VCaP (cell line): Measurements from ENCODE around the gene HOXA13.

ENCODE experiments used
- H3K27ac ChIP-seq: fragments of 450-650 bp; 2 replicates; pipeline ENCODE4 v1.5.1; 2017
- CTCF ChIP-seq: fragments of 450-650 bp; conservative IDR thresholded peaks from 2 replicates; pipeline ENCODE4 v1.5.1; 2017; ENCODE audit warnings: mild to moderate bottlenecking, moderate library complexity

Gene HOXA13

GRCh38 chr7:27224983-27225934 lies 25.4 kb upstream of the HOXA13 start:
- TF ChIP-seq CTCF: no peak
- no peak overlapping the region for H3K27ac ChIP-seq

GRCh38 chr7:27223941-27224575 lies 24.2 kb upstream of the HOXA13 start:
- no peak for TF ChIP-seq CTCF
- H3K27ac ChIP-seq: no peak overlapping the region

- TF ChIP-seq CTCF: no peak
- H3K27ac ChIP-seq: no peak overlapping the region
Measured at GRCh38 chr7:27221201-27221797, 21.4 kb upstream of the HOXA13 start.

GRCh38 chr7:27220440-27220955 lies 20.6 kb upstream of the HOXA13 start:
- H3K27ac ChIP-seq: no peak overlapping the region
- TF ChIP-seq CTCF: no peak

GRCh38 chr7:27219821-27220220 lies 19.9 kb upstream of the HOXA13 start:
- no peak overlapping the region for H3K27ac ChIP-seq
- no peak for TF ChIP-seq CTCF

GRCh38 chr7:27217951-27218350 lies 18.1 kb upstream of the HOXA13 start:
- no peak for TF ChIP-seq CTCF

DNA sequence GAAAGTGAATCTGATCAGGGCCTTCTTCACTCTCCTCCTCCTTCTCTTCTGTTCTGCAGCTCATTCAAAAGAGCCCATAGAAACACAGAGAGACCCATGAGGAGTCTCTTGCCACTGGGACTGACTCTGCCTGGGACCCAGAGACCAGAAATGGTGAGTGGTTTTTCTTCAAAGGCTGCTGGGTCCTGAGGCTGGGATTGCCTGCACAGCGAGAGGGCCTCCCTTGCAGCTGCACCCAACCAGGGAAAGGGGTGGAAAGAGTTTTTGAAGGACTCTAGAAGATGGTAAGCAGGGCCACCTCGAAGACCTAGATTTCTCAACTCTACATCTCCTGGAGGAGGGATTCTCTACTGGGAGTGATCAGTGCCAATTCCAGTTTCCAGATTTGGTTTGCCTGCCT lies 15.5 kb upstream of the HOXA13 start:
- TF ChIP-seq CTCF: no peak
- H3K27ac ChIP-seq: no peak overlapping the region

More at GRCh38 chr7:27217951-27218350, 18.1 kb upstream of the HOXA13 start:
- no peak overlapping the region for H3K27ac ChIP-seq
